Glutamatergic neuron (in vitro differentiated cells): ENCODE results near the gene DNAH2. TPM values are rescaled to one million over a fixed set of nuclear protein-coding genes. Genes with fewer than 3 reads are reported as not detected.

Experiments
- DNase-seq: peaks from one replicate; pipeline ENCODE4 v3.0.0; 2022
- H3K27ac Mint-ChIP-seq: one replicate; pipeline ENCODE4 v1.8.0; 2020; ENCODE audit warnings: mild to moderate bottlenecking, mixed read lengths, inconsistent platforms; ENCODE audit not compliant: unreplicated experiment
- H3K27me3 Mint-ChIP-seq: one replicate; pipeline ENCODE4 v1.8.0; 2020; ENCODE audit warnings: mild to moderate bottlenecking, moderate library complexity, mixed read lengths, inconsistent platforms; ENCODE audit not compliant: unreplicated experiment
- H3K36me3 Mint-ChIP-seq: one replicate; pipeline ENCODE4 v1.8.0; 2020; ENCODE audit warnings: mild to moderate bottlenecking, mixed read lengths, inconsistent platforms; ENCODE audit not compliant: unreplicated experiment
- H3K4me1 Mint-ChIP-seq: one replicate; pipeline ENCODE4 v1.8.0; 2020; ENCODE audit warnings: mild to moderate bottlenecking, low read depth, mixed read lengths, inconsistent platforms; ENCODE audit not compliant: unreplicated experiment
- H3K4me3 Mint-ChIP-seq: one replicate; pipeline ENCODE4 v1.8.0; 2020; ENCODE audit warnings: mild to moderate bottlenecking, mixed read lengths, inconsistent platforms; ENCODE audit not compliant: unreplicated experiment
- H3K9me3 Mint-ChIP-seq: one replicate; pipeline ENCODE4 v1.8.0; 2020; ENCODE audit warnings: mild to moderate bottlenecking, moderate library complexity, mixed read lengths, inconsistent platforms; ENCODE audit not compliant: unreplicated experiment
- total RNA-seq: library from RNA; stranded (reverse); fragmentation: NEBNext Ultra II Directional; extraction: Animal tissue kit (Norgen Biotek cat#: 25700); gene quantifications from one replicate; pipeline ENCODE4 v1.2.1, GENCODE V29; 2021; ENCODE audit not compliant: unreplicated experiment
- TF ChIP-seq, protein P1 (sequence below): fragments of 200-600 bp; sonication (generic); IDR thresholded peaks from one replicate; pipeline ENCODE4 v1.5.0; 2021; ENCODE audit not compliant: partially characterized antibody, unreplicated experiment

The DNAH2 gene
- total RNA-seq, 1 donor from 2014 or later = 0.07 TPM

DNA sequence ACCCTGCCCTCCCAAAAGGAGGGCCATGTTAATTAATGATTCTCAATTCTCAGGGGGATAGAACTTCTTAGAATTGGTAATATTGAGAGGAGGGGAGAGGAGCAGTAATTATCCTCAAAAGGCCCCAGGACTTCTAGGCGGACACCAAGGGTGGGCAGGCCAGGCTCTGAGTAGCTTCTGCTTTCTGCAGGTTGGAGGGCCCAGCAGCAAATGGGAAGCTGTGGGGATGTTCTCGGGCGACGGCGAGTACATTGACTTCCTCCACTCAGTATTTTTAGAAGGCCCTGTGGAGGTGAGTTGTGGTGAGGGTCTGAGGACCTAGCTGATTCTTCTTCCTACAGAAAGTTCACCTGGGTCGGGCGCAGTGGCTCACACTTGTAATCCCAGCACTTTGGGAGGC is 57.5 kb downstream of the DNAH2 start:
- TF ChIP-seq, protein P1, sequence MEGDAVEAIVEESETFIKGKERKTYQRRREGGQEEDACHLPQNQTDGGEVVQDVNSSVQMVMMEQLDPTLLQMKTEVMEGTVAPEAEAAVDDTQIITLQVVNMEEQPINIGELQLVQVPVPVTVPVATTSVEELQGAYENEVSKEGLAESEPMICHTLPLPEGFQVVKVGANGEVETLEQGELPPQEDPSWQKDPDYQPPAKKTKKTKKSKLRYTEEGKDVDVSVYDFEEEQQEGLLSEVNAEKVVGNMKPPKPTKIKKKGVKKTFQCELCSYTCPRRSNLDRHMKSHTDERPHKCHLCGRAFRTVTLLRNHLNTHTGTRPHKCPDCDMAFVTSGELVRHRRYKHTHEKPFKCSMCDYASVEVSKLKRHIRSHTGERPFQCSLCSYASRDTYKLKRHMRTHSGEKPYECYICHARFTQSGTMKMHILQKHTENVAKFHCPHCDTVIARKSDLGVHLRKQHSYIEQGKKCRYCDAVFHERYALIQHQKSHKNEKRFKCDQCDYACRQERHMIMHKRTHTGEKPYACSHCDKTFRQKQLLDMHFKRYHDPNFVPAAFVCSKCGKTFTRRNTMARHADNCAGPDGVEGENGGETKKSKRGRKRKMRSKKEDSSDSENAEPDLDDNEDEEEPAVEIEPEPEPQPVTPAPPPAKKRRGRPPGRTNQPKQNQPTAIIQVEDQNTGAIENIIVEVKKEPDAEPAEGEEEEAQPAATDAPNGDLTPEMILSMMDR = no peak
- Mint-ChIP-seq H3K9me3 (peaks cover 1% of the 10 kb centered on the region), H3K4me3 (no peak overlapping the region), H3K4me1 (no peaks in the 10 kb centered on the region), H3K27me3 (peaks cover 1% of the 10 kb centered on the region), H3K36me3 (no peaks in the 10 kb centered on the region), H3K27ac (no peak overlapping the region)
- no peak for DNase-seq

DNA sequence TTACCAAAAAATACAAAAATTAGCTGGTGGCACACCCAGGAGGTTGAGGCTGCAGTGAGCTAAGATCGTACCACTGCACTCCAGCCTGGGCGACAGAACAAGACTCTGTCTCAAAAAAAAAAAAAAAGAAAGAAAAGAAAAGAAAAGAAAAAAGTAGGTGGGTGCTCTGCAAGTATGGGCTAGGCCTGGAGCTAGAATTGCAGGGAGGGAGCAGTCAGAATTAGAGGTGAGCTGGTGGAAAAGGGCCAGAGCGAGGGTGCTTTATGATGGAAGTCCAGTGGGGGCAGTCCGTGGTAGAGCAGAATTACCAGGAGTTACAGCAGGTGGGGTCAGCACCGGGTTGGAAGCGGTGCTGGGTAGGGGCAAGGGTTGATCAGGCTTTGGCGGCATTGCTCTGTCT is 59.5 kb downstream of the DNAH2 start:
- peaks cover 1% of the 10 kb centered on the region for H3K27me3 Mint-ChIP-seq
- peaks cover 1% of the 10 kb centered on the region for H3K9me3 Mint-ChIP-seq
- H3K36me3 Mint-ChIP-seq = no peaks in the 10 kb centered on the region
- H3K27ac Mint-ChIP-seq = no peak overlapping the region
- TF ChIP-seq, protein P1 = no peak
- DNase-seq = no peak
- no peak overlapping the region for H3K4me3 Mint-ChIP-seq
- H3K4me1 Mint-ChIP-seq = no peaks in the 10 kb centered on the region

DNA sequence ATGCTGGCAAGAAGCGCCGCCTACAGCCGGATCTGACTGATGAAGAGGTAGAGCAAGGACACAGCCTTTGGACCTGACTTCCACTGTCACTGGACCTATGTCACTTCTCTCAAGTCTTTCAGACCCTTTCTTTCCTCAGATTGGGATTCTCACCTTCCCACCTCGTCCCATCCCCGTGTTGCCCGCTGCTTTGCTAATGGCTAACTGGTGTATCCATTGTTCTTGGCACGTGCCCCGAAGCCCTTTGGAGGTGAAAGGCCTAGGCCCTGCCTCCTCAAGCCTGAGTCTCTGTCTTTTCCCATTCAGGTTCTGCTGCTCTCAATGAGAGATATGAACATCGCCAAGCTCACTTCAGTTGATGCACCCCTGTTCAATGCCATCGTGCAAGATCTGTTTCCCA is 63.2 kb downstream of the DNAH2 start:
- DNase-seq = no peak
- peaks cover 1% of the 10 kb centered on the region for H3K27me3 Mint-ChIP-seq
- TF ChIP-seq, protein P1 = no peak
- H3K9me3 Mint-ChIP-seq = peaks cover 1% of the 10 kb centered on the region
- no peaks in the 10 kb centered on the region for H3K36me3 Mint-ChIP-seq
- H3K4me1 Mint-ChIP-seq = no peaks in the 10 kb centered on the region
- H3K4me3 Mint-ChIP-seq = no peak overlapping the region
- no peak overlapping the region for H3K27ac Mint-ChIP-seq

DNA sequence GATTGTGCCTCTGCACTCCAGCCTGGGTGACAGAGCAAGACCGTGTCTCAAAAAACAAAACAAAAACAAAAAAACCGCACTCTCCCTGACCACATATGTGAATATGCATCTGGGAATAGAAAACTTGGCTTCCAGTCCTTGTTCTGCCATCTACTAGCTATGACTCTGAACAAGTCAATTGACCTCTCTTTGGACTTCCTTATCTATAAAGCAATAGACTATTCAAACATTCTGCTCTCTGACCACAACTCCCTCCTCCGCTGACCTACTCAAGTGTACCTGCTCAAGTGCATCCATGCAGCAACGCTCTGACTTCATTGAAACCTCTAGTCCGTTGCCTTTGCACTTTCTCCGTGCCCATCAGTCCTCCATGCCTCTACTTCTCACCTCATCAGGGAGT is 63.9 kb downstream of the DNAH2 start:
- Mint-ChIP-seq H3K4me3 (no peak overlapping the region), H3K27me3 (peaks cover 1% of the 10 kb centered on the region), H3K27ac (no peak overlapping the region), H3K4me1 (peaks cover under 1% of the 10 kb centered on the region), H3K9me3 (no peaks in the 10 kb centered on the region), H3K36me3 (no peaks in the 10 kb centered on the region)
- no peak for DNase-seq
- TF ChIP-seq, protein P1 = no peak

DNA sequence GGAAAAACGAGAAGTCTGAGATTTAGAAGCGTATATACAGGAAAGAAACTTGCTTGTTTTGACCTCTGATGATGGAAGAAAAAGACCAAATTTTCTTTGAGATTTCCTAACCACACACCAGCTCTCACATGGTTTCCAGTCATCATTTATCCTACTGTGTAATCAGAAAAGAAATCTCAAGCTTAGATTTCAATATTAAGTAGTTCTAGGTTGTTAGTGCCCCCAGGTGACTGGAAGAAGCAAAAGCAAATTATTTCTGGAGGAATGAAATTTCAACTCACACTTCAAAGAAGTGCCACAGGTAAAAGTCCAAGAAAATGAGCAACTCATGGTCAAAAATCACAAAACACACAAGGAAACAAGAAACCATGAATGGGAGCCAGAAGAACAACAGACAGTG is 64.7 kb downstream of the DNAH2 start:
- Mint-ChIP-seq H3K27ac (no peak overlapping the region), H3K4me1 (peaks cover 3% of the 10 kb centered on the region), H3K4me3 (no peak overlapping the region), H3K9me3 (no peaks in the 10 kb centered on the region), H3K36me3 (no peaks in the 10 kb centered on the region), H3K27me3 (no peaks in the 10 kb centered on the region)
- no peak for DNase-seq
- TF ChIP-seq, protein P1 = no peak
